Tibial artery (tissue), 4 donors: ENCODE results near the gene GET4.

Experiments
- DNase-seq, 2 donors: peaks; one replicate each; pipeline ENCODE4 v3.0.0-alpha.2; 2019
- H3K27ac ChIP-seq, 2 donors: fragments of 200-600 bp; sonication (generic) in 1 of 2; 1 replicate in 1 of 2; 2 replicates in 1 of 2; pipeline ENCODE4 v1.5.1; 2018 to 2019; ENCODE audit warnings: mild to moderate bottlenecking in 1 of 2
- H3K27me3 ChIP-seq, 2 donors: fragments of 200-600 bp; sonication (generic) in 1 of 2; one replicate each; pipeline versions ENCODE4 v1.5.1 to v1.6.0; 2016 to 2019
- H3K36me3 ChIP-seq, 3 donors: fragments of 200-600 bp; sonication (generic) in 2 of 3; one replicate each; pipeline ENCODE4 v1.5.1; 2016 to 2019; ENCODE audit warnings: mild to moderate bottlenecking in 2 of 3
- H3K4me1 ChIP-seq, 4 donors: fragments of 200-600 bp; sonication (generic) in 2 of 4; 1 replicate in 3 of 4; 2 replicates in 1 of 4; pipeline ENCODE4 v1.5.1; 2016 to 2019
- H3K4me3 ChIP-seq, 2 donors: fragments of 200-600 bp; sonication (generic) in 1 of 2; 1 replicate in 1 of 2; 2 replicates in 1 of 2; pipeline ENCODE4 v1.5.1; 2018 to 2019; ENCODE audit warnings: mild to moderate bottlenecking in 2 of 2
- H3K9me3 ChIP-seq, 3 donors: fragments of 200-600 bp; sonication (generic) in 1 of 3; one replicate each; pipeline ENCODE4 v1.5.1; 2016 to 2019
- CTCF ChIP-seq, 2 experiments: fragments of 200-600 bp in 1 of 2; fragments of 450-650 bp in 1 of 2; IDR thresholded peaks; one replicate each; pipeline ENCODE4 v1.5.1; 2017 to 2019; ENCODE audit warnings: antibody characterized with exemption in 2 of 2, mild to moderate bottlenecking in 1 of 2, moderate library complexity in 1 of 2
- intact Hi-C: fragments of 100-400 bp; cut with DNase I; formaldehyde crosslinking; loops from one replicate; pipeline ENCODE4 v1.15.0; 2023; ENCODE audit warnings: low total_unique reads

Gene GET4

GRCh38 chr7:835485-836401, 40.6 kb upstream of the GET4 start:
- peak overlapping the region; percentile 87 to 91 for H3K27ac ChIP-seq
- peaks cover 12 to 88% (median 60%) of the 10 kb centered on the region in 4 donors for H3K4me1 ChIP-seq
- H3K27me3 ChIP-seq: no peaks in the 10 kb centered on the region
- peaks cover 15 to 32% (median 18%) of the 10 kb centered on the region in 3 donors for H3K36me3 ChIP-seq
- DNase-seq: no peak
- no peak overlapping the region for H3K4me3 ChIP-seq
- H3K9me3 ChIP-seq: no peaks in the 10 kb centered on the region
- intact Hi-C loops: loop anchor here (5.0 to 10.0 kb wide), 2 partner anchors 37 to 51 kb away; no protein-coding TSS in a partner anchor
- TF ChIP-seq CTCF (IDR thresholded peaks at IDR 0.05): no peak

- no peaks in the 10 kb centered on the region for H3K27me3 ChIP-seq
- DNase-seq: peak in 1 of 2 donors; percentile 86
- peak; percentile 55 to 56 for TF ChIP-seq CTCF (IDR thresholded peaks at IDR 0.05)
Observed at GRCh38 chr7:836429-836828, 39.9 kb upstream of the GET4 start.

GRCh38 chr7:837001-837400, 39.4 kb upstream of the GET4 start:
- no peak overlapping the region for H3K4me3 ChIP-seq
- peak overlapping the region; percentile 87 to 91 for H3K27ac ChIP-seq
- no peaks in the 10 kb centered on the region for H3K27me3 ChIP-seq
- peaks cover 15 to 39% (median 20%) of the 10 kb centered on the region in 3 donors for H3K36me3 ChIP-seq
- no peak for TF ChIP-seq CTCF (IDR thresholded peaks at IDR 0.05)
- H3K4me1 ChIP-seq: peaks cover 9 to 91% (median 59%) of the 10 kb centered on the region in 4 donors
- DNase-seq: peak in 1 of 2 donors; percentile 76
- H3K9me3 ChIP-seq: no peaks in the 10 kb centered on the region
- intact Hi-C loops: loop anchor here (5.0 to 10.0 kb wide), 2 partner anchors 35 to 52 kb away; no protein-coding TSS in a partner anchor

More at GRCh38 chr7:836429-836828, 39.9 kb upstream of the GET4 start:
- H3K36me3 ChIP-seq: peaks cover 15 to 36% (median 18%) of the 10 kb centered on the region in 3 donors
- H3K4me1 ChIP-seq: peaks cover 9 to 88% (median 55%) of the 10 kb centered on the region in 4 donors
- peak overlapping the region; percentile 87 to 91 for H3K27ac ChIP-seq
- no peak overlapping the region for H3K4me3 ChIP-seq
- H3K9me3 ChIP-seq: no peaks in the 10 kb centered on the region
- intact Hi-C loops: loop anchor here (5.0 to 10.0 kb wide), 2 partner anchors 36 to 52 kb away; no protein-coding TSS in a partner anchor

- peaks cover 36 to 65% (median 50%) of the 10 kb centered on the region in 3 donors for H3K36me3 ChIP-seq
- no peak for DNase-seq
- no peaks in the 10 kb centered on the region for H3K27me3 ChIP-seq
- intact Hi-C loops: no loop called here
- no peak for TF ChIP-seq CTCF (IDR thresholded peaks at IDR 0.05)
- no peak overlapping the region for H3K4me3 ChIP-seq
- H3K4me1 ChIP-seq: peaks cover 5 to 75% (median 39%) of the 10 kb centered on the region in 4 donors
- H3K9me3 ChIP-seq: no peaks in the 10 kb centered on the region
- peak overlapping the region in 1 of 2 donors; percentile 50 for H3K27ac ChIP-seq
Observed at GRCh38 chr7:840001-840600, 36.3 kb upstream of the GET4 start.

GRCh38 chr7:841943-842342, 34.4 kb upstream of the GET4 start:
- Histone ChIP-seq H3K36me3 (peaks cover 44 to 80% (median 57%) of the 10 kb centered on the region in 3 donors), H3K4me3 (no peak overlapping the region), H3K27ac (peak overlapping the region; percentile 70 to 73), H3K9me3 (no peaks in the 10 kb centered on the region), H3K4me1 (peaks cover 0 to 56% (median 30%) of the 10 kb centered on the region in 4 donors), H3K27me3 (no peaks in the 10 kb centered on the region)
- no peak for DNase-seq
- TF ChIP-seq CTCF (IDR thresholded peaks at IDR 0.05): no peak
- intact Hi-C loops: no loop called here
